ENCODE results near the gene SAT1.

Gene SAT1

DNA sequence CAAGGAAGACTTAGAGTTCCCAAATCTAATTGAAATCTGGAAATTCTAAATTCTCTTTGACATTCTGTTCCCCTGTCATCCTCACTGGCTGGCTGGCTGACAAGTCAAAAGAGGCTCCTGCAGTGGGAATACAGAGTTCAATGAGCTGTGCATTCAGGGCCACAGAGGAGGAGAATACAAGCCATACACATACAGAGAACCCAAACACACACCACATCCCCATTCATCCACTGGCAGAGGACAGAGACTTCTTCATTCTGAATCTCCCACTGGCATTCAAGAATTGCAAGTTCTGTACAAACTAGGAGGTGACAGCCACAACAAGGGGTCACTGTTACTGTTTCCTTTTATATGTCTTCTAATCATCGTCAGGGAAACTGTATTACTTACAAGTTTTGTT, 49.7 kb downstream of the SAT1 start:
- POLR2A ChIA-PET = no interaction called here
- TF ChIP-seq, protein P1, sequence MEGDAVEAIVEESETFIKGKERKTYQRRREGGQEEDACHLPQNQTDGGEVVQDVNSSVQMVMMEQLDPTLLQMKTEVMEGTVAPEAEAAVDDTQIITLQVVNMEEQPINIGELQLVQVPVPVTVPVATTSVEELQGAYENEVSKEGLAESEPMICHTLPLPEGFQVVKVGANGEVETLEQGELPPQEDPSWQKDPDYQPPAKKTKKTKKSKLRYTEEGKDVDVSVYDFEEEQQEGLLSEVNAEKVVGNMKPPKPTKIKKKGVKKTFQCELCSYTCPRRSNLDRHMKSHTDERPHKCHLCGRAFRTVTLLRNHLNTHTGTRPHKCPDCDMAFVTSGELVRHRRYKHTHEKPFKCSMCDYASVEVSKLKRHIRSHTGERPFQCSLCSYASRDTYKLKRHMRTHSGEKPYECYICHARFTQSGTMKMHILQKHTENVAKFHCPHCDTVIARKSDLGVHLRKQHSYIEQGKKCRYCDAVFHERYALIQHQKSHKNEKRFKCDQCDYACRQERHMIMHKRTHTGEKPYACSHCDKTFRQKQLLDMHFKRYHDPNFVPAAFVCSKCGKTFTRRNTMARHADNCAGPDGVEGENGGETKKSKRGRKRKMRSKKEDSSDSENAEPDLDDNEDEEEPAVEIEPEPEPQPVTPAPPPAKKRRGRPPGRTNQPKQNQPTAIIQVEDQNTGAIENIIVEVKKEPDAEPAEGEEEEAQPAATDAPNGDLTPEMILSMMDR (IDR thresholded peaks at IDR 0.05; ENCODE audit: control extremely low read depth, extremely low read depth, low read depth, missing control alignments) = no peak
- CTCF ChIA-PET = no interaction called here

More for the DNA sequence above, 49.7 kb downstream of the SAT1 start:
- no peak for DNase-seq (ENCODE audit: extremely low spot score)

Data from GM10248 (cell line).